Testis (tissue), 2 donors: ENCODE measurements around the gene CRTC2.
"Not testable (repeated sequence)": the region's sequence is repeated elsewhere in the genome, so short reads cannot be mapped to it uniquely, and the experiment has no call there.

Experiments
- POLR2A ChIP-seq: fragments of 450-650 bp; IDR thresholded peaks from one replicate; pipeline ENCODE4 v1.6.1; 2017; ENCODE audit warnings: antibody characterized with exemption, mild to moderate bottlenecking, moderate library complexity
- TF ChIP-seq, protein P1 (sequence below), 3 experiments: fragments of 450-650 bp in 2 of 3; fragments of 200-600 bp in 1 of 3; sonication (generic) in 1 of 3; IDR thresholded peaks; one replicate each; pipeline ENCODE4 v1.5.1; 2016 to 2019; ENCODE audit warnings: antibody characterized with exemption in 3 of 3, mild to moderate bottlenecking in 2 of 3, moderate library complexity in 1 of 3

DNA sequence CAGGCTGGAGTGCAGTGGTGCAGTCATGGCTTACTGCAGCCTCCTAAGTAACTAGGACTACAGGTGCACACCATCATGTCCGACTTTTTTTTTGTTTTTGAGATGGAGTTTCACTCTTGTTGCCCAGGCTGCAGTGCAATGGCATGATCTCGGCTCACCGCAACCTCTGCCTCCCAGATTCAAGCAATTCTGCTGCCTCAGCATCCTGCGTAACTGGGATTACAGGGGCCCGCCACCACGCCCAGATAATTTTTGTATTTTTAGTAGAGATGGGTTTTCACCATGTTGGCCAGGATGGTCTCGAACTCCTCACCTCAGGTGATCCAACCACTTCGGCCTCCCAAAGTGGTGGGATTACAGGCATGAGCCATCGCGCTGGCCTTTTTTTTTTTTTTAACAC is 38.5 kb upstream of the CRTC2 start:
- not testable (repeated sequence) for TF ChIP-seq POLR2A
- TF ChIP-seq, protein P1, sequence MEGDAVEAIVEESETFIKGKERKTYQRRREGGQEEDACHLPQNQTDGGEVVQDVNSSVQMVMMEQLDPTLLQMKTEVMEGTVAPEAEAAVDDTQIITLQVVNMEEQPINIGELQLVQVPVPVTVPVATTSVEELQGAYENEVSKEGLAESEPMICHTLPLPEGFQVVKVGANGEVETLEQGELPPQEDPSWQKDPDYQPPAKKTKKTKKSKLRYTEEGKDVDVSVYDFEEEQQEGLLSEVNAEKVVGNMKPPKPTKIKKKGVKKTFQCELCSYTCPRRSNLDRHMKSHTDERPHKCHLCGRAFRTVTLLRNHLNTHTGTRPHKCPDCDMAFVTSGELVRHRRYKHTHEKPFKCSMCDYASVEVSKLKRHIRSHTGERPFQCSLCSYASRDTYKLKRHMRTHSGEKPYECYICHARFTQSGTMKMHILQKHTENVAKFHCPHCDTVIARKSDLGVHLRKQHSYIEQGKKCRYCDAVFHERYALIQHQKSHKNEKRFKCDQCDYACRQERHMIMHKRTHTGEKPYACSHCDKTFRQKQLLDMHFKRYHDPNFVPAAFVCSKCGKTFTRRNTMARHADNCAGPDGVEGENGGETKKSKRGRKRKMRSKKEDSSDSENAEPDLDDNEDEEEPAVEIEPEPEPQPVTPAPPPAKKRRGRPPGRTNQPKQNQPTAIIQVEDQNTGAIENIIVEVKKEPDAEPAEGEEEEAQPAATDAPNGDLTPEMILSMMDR (IDR thresholded peaks at IDR 0.05), result not testable (repeated sequence)
